Activated naive CD8-positive, alpha-beta T cell (primary cell): ENCODE results near the gene EXOC4.

ENCODE experiments used
- H3K27ac Mint-ChIP-seq: one replicate; pipeline ENCODE4 v1.8.0; 2021; ENCODE audit warnings: mixed read lengths
- H3K27me3 Mint-ChIP-seq: one replicate; pipeline ENCODE4 v1.8.0; 2021; ENCODE audit warnings: mixed read lengths
- H3K36me3 Mint-ChIP-seq: one replicate; pipeline ENCODE4 v1.8.0; 2021; ENCODE audit warnings: mixed read lengths
- H3K4me1 Mint-ChIP-seq: one replicate; pipeline ENCODE4 v1.8.0; 2021; ENCODE audit warnings: low read depth, mixed read lengths
- H3K4me3 Mint-ChIP-seq: one replicate; pipeline ENCODE4 v1.8.0; 2021; ENCODE audit warnings: mild to moderate bottlenecking, mixed read lengths
- H3K9me3 Mint-ChIP-seq: one replicate; pipeline ENCODE4 v1.8.0; 2021; ENCODE audit warnings: low read depth, mixed read lengths

Gene EXOC4

DNA sequence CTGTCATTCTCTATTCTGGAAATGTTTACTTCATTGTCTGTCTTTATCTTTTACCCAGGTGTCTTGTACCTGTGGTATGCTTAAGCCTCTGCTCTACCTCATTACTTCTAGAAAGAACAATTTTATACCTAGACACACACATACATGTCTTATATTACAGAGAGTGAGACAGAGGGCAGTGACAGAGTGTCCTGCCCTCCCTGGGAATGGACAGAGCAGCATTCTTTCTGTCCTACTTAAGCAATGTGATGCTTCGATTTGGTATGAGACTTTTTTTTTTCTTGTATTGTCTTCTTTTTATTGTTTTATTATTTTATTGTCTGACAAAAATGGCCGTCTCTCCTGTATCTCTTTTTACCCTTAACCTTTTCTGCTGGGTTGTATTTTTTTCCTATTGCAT is 286.1 kb downstream of the EXOC4 start:
- peaks cover 10% of the 10 kb centered on the region for H3K4me1 Mint-ChIP-seq
- H3K27me3 Mint-ChIP-seq = no peaks in the 10 kb centered on the region
- H3K9me3 Mint-ChIP-seq = no peaks in the 10 kb centered on the region
- no peak overlapping the region for H3K4me3 Mint-ChIP-seq
- H3K36me3 Mint-ChIP-seq = peaks cover 9% of the 10 kb centered on the region
- H3K27ac Mint-ChIP-seq = no peak overlapping the region

DNA sequence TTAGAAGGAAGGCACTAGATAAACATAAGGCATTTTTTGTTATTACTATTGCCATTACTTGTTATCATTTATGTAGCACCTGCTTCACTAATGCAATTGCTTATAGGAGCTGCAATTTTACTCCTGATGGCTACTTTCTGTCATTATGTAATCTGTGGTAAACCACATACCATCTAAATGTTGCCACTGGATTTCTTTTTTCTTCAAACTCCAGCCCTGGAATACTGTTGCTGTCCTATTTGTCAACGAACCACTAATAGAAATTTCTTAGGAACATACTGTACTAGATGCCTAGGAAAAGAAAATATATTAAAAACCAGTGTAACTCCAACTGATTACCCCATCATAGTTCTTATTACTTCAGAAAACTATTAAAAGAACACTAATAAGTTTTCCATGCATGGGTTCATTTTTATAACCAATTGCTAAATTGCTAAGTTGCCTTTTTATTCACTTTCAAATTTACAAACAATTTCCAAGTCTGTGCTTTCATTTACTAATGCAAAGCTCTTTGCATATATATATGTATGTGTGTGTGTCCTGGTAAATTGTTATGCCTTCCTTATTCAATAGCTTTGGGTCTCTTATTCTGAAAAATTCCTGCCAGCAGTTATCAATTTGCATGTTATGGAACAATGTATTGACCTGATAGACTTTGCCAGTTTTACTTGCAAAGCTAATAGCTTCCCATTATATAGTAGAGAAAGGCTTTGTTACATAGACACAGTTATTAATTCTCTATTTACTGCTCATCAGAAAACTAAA is 287.4 kb downstream of the EXOC4 start:
- Mint-ChIP-seq H3K27me3 (no peaks in the 10 kb centered on the region), H3K9me3 (no peaks in the 10 kb centered on the region), H3K4me1 (peaks cover 10% of the 10 kb centered on the region), H3K27ac (no peak overlapping the region), H3K36me3 (peaks cover 12% of the 10 kb centered on the region), H3K4me3 (no peak overlapping the region)

DNA sequence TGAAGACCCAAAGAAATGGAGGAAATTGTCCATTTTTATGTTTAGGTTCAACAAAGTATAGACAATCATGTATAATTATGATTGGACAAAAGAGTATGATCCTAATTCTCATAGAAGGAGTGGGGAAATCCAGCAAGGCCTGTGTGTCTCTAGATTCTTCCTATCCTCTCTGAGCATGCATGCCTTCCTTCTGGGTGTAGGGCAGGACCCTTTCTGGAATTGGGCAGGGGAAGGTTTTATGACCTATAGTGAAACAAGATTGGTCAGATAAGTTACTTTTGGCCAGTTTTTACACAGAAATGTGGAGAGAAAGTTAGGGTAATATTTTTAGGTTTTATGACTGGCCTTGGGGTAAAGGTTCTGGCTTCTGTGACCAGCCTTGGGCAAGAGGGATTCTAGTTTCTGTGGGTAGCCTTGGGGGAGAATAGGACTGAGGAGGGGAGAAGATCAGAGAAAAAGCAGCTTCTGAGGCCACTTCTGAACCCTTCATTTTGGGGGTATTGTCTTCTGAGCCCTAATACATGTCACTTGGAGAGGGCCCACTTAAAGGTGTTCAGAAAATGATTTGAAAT is 289.4 kb downstream of the EXOC4 start:
- H3K27me3 Mint-ChIP-seq = no peaks in the 10 kb centered on the region
- H3K36me3 Mint-ChIP-seq = peaks cover 6% of the 10 kb centered on the region
- no peak overlapping the region for H3K4me3 Mint-ChIP-seq
- no peak overlapping the region for H3K27ac Mint-ChIP-seq
- H3K9me3 Mint-ChIP-seq = no peaks in the 10 kb centered on the region
- no peaks in the 10 kb centered on the region for H3K4me1 Mint-ChIP-seq

DNA sequence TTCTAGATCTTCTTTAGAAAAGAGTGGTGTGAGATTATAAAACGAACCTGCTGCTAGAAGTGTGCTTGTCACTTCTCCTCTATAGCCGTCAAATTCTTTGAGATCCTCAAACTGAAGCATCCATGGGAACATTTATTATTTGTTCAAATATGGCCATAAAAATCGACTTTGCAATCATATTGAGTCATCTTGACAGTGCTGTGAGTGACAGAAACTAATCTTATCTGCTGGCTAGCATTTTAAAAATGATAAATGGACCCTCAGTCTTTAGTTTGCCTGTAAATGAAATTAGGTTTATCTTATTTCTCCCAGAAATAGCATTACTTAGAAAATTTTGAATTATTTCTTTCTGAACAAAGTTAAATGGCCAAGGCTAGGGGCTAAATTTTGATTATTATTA is 290.8 kb downstream of the EXOC4 start:
- Mint-ChIP-seq H3K27ac (no peak overlapping the region), H3K36me3 (peaks cover 9% of the 10 kb centered on the region), H3K9me3 (no peaks in the 10 kb centered on the region), H3K27me3 (no peaks in the 10 kb centered on the region), H3K4me1 (no peaks in the 10 kb centered on the region), H3K4me3 (no peak overlapping the region)

DNA sequence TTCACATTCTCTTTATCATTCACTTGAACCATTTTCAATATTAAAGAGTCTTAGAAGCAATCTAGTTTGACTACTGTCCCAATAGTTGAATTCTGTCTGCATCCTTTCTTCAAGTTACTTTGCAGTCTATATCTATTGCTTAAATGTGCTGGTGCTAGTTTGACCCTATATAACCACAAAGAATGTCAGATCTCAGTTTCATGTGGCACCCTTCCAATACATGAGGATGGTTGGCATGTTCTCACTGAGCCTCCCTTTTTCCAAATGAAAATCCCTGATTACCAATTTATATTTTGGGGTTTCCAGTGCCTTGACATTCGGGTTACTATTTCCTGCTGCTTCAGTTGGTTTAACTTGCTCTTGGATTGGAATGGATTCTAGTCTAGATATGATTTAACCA is 292.7 kb downstream of the EXOC4 start:
- H3K4me1 Mint-ChIP-seq = no peaks in the 10 kb centered on the region
- H3K9me3 Mint-ChIP-seq = no peaks in the 10 kb centered on the region
- no peak overlapping the region for H3K27ac Mint-ChIP-seq
- no peaks in the 10 kb centered on the region for H3K27me3 Mint-ChIP-seq
- H3K4me3 Mint-ChIP-seq = no peak overlapping the region
- H3K36me3 Mint-ChIP-seq = peaks cover 11% of the 10 kb centered on the region

DNA sequence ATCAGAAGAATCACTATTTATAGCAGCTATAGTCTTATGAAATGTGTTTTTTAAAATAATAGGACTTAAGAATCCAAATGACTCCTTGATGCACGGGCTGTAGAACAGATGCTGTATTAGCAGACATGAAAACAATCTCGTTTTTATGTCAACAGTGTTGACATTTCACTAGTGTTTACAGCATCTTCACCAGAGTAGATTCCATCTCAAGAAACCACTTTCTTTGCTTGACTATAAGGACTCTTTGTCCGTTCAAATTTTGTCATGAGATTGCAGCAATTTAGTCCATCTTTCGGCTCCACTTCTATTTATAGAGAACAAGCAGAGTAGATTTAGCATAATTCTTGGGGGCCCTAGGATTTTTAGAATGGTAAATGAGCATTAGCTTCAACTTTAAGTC is 295.1 kb downstream of the EXOC4 start:
- Mint-ChIP-seq H3K4me3 (no peak overlapping the region), H3K9me3 (no peaks in the 10 kb centered on the region), H3K36me3 (peaks cover 16% of the 10 kb centered on the region), H3K27me3 (no peaks in the 10 kb centered on the region), H3K27ac (no peak overlapping the region), H3K4me1 (no peaks in the 10 kb centered on the region)

DNA sequence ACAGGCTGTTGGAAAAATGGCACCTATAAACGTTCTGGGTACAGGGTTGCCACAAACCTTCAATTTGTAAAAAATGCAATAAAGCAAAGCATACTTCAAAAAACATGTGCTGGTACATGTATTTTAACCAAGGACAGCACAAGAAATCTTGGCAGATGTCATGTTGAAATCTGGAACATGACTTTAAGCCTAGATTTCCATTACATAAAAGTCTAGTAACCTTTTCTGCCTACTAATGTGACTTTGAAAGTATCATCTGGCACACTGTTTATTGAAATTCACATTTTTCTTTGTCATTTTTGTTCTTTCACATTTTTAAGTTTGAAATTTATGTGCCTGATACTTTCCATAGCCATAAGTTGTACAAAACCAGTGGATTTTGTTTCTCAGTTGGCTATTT is 296.8 kb downstream of the EXOC4 start:
- H3K27ac Mint-ChIP-seq = no peak overlapping the region
- H3K4me1 Mint-ChIP-seq = no peaks in the 10 kb centered on the region
- no peaks in the 10 kb centered on the region for H3K9me3 Mint-ChIP-seq
- no peaks in the 10 kb centered on the region for H3K27me3 Mint-ChIP-seq
- no peak overlapping the region for H3K4me3 Mint-ChIP-seq
- peaks cover 13% of the 10 kb centered on the region for H3K36me3 Mint-ChIP-seq

DNA sequence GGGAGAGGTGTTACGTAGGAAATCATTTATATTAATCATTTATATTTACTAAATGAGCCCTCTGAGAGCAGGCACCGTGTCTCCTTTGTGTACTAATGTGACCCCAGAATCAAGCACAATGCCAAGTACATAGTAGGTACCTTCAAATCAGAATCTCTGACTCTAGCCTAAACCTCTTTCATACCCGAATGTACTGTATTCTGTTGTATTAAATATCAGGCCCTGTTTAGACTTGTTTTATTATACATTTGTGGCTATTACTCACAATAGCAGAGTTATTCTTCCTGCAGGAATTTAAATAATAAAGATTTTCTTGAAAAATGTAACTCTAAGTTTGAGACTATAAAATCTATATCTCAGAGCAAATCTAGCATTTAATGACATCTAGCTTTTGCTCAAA is 297.3 kb downstream of the EXOC4 start:
- H3K27me3 Mint-ChIP-seq = no peaks in the 10 kb centered on the region
- peaks cover 15% of the 10 kb centered on the region for H3K36me3 Mint-ChIP-seq
- no peaks in the 10 kb centered on the region for H3K4me1 Mint-ChIP-seq
- no peaks in the 10 kb centered on the region for H3K9me3 Mint-ChIP-seq
- no peak overlapping the region for H3K4me3 Mint-ChIP-seq
- no peak overlapping the region for H3K27ac Mint-ChIP-seq

DNA sequence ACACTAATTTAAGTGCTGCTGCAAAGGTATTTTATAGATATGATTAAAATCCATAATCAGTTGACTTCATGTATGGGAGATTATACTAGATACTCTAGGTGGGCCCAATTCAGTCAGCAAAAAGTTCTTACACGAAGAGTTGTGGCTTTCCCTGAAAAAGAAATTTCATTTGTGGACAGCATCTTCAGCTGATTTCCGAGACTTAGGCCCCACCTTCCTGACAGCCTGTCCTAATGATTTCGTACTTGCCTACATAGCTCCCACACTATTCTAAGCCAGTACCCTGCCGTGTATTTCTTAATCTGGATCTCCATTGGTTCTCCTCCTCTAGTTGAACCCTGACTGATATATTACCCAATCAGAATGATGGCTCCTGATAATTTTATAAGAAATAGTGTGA is 297.9 kb downstream of the EXOC4 start:
- H3K36me3 Mint-ChIP-seq = peaks cover 15% of the 10 kb centered on the region
- H3K4me3 Mint-ChIP-seq = no peak overlapping the region
- H3K27ac Mint-ChIP-seq = no peak overlapping the region
- H3K9me3 Mint-ChIP-seq = no peaks in the 10 kb centered on the region
- no peaks in the 10 kb centered on the region for H3K4me1 Mint-ChIP-seq
- H3K27me3 Mint-ChIP-seq = no peaks in the 10 kb centered on the region

DNA sequence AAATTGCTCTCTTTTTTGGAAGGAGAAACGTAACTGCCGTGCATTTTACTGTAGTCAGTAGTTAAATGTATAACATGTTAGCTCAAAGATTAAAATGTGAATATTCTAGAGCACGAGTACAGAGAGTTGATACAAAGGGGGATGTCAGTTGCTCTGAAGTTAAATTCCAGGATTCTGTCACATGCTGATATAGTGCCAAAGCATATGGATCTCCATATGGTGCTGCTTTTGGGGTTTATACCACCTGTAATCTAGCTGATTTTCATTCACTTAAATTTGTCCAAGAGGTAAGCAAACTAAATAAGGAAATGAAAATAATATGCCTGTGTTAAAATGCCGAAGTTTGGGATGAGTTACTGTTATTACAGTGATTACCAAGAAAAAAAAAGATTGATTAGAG is 298.6 kb downstream of the EXOC4 start:
- Mint-ChIP-seq H3K4me1 (no peaks in the 10 kb centered on the region), H3K27ac (no peak overlapping the region), H3K9me3 (no peaks in the 10 kb centered on the region), H3K4me3 (no peak overlapping the region), H3K36me3 (peaks cover 15% of the 10 kb centered on the region), H3K27me3 (no peaks in the 10 kb centered on the region)

DNA sequence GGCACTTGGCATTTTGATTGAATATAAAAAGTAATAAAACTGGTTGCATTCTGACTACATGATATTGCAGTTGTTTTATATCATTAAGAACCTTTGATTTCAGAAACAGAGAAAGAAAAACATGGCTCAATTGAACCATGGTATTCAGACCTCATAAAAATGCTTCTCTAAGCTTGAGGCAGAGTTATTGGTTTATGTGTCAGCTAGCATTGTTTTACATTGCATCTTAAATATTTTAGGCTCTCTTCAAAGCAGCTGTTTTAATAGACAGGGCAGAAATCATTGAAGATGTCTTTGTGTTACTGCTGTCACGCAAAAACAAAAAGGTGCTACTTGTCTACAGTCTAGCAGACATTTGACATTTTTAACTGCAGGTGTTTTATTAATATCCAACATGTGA is 299.2 kb downstream of the EXOC4 start:
- H3K9me3 Mint-ChIP-seq = no peaks in the 10 kb centered on the region
- H3K27me3 Mint-ChIP-seq = no peaks in the 10 kb centered on the region
- H3K4me1 Mint-ChIP-seq = no peaks in the 10 kb centered on the region
- peaks cover 15% of the 10 kb centered on the region for H3K36me3 Mint-ChIP-seq
- H3K4me3 Mint-ChIP-seq = no peak overlapping the region
- H3K27ac Mint-ChIP-seq = no peak overlapping the region

DNA sequence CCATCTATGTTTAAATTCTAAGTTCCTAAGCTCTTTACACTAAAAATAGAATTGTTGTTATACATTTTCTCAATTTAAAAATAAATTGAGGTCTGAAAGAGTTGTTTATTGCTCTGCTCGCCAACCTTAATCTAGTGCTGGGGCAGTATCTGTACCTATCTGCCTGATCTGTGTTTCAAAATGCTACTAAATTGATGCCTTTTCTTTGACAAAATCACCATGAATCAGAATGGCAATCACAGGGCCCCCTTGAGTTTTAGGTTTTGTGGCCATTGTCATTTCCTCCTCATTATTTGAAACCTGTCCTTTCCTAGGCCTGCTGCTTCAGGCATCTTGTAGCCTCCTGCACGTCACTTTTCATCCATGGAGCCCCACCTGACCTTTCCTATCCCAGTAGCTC is 301.5 kb downstream of the EXOC4 start:
- no peaks in the 10 kb centered on the region for H3K9me3 Mint-ChIP-seq
- no peak overlapping the region for H3K27ac Mint-ChIP-seq
- H3K27me3 Mint-ChIP-seq = no peaks in the 10 kb centered on the region
- peaks cover 3% of the 10 kb centered on the region for H3K4me1 Mint-ChIP-seq
- no peak overlapping the region for H3K4me3 Mint-ChIP-seq
- H3K36me3 Mint-ChIP-seq = peaks cover 11% of the 10 kb centered on the region

DNA sequence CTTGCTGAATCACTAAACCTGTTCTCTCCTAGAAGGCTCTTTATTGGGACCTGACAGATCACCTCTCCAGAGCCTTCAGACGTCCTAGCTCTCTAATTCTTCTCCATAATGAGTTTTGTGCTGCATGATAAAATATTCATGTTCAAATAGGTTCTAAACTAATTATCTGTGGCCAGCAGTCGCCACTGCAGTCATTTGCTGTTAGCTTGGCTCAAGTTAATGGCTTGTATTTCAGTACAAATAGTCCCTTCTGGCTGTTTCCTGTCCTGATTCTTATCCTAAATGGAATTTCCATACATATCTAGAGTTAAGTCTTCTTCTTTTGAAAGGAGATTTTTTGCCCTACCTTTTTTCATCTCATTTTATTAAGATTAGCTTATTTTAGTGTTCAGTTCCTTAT is 303.2 kb downstream of the EXOC4 start:
- H3K4me1 Mint-ChIP-seq = peaks cover 3% of the 10 kb centered on the region
- H3K4me3 Mint-ChIP-seq = no peak overlapping the region
- H3K27ac Mint-ChIP-seq = no peak overlapping the region
- H3K9me3 Mint-ChIP-seq = no peaks in the 10 kb centered on the region
- no peaks in the 10 kb centered on the region for H3K27me3 Mint-ChIP-seq
- H3K36me3 Mint-ChIP-seq = peaks cover 10% of the 10 kb centered on the region

DNA sequence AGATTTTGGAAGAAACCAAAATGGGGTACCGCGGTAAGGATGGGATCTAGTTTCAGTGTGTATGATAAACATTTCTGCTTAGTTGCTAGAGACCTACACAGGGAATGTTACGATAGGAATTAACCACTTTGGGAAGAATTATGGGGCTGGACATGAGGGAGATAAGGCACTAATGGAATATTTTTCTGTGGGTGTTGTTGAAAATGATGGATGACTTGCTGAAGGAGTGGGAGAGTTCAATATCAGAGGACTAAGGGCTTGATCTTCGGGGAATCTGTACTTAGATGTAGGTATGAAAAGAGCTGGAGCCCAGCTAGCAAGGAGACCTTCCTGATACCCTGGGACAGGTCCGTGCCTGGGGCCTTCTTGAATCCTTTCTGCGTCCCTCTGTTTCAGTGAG is 303.7 kb downstream of the EXOC4 start:
- no peaks in the 10 kb centered on the region for H3K27me3 Mint-ChIP-seq
- H3K27ac Mint-ChIP-seq = no peak overlapping the region
- H3K4me1 Mint-ChIP-seq = peaks cover 3% of the 10 kb centered on the region
- H3K4me3 Mint-ChIP-seq = no peak overlapping the region
- no peaks in the 10 kb centered on the region for H3K9me3 Mint-ChIP-seq
- peaks cover 11% of the 10 kb centered on the region for H3K36me3 Mint-ChIP-seq

DNA sequence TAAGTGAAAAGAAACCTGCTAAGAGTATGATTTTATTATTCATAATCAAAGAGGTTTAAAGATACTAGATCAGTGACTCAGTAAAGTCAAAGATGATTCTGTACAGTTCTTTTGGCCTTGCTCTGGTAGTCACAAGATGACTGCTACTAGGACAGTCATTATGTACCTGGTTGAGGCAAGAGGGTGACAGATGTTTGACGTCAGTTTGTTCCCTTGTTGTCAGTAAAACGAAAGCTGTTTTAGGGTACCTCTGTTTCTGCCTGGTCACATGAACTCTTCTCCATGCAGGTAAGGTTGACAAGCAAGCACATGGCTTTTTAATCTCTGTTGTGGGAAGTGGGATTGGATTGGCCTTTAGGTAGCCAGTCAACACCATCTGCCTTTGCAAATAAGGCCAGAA is 308.0 kb downstream of the EXOC4 start:
- Mint-ChIP-seq H3K4me3 (no peak overlapping the region), H3K27me3 (no peaks in the 10 kb centered on the region), H3K36me3 (peaks cover 32% of the 10 kb centered on the region), H3K27ac (no peak overlapping the region), H3K4me1 (peaks cover 3% of the 10 kb centered on the region), H3K9me3 (no peaks in the 10 kb centered on the region)

DNA sequence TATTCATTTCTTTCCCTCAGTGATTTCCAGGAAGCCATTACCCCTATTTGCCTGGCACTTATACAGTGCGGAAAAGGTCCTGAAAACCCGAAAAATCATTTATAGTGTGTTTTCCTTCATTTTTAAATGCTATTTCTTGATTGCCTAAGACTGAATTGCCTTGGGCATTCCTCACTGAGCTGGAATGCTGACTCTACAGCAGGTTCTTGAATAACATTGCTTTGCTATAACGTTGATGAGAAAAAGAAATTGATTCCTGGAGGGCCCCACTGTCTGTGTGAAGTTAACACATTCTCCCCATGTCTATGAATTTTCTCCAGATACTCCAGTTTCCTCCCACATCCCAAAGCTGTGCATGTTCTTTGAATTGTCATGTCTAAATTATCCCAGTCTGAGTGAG is 308.5 kb downstream of the EXOC4 start:
- H3K27ac Mint-ChIP-seq = no peak overlapping the region
- peaks cover 36% of the 10 kb centered on the region for H3K36me3 Mint-ChIP-seq
- no peak overlapping the region for H3K4me3 Mint-ChIP-seq
- H3K27me3 Mint-ChIP-seq = no peaks in the 10 kb centered on the region
- H3K4me1 Mint-ChIP-seq = peaks cover 3% of the 10 kb centered on the region
- H3K9me3 Mint-ChIP-seq = no peaks in the 10 kb centered on the region
